Measurements from ENCODE around the gene WWP2.
"Not testable (repeated sequence)": the region's sequence is repeated elsewhere in the genome, so short reads cannot be mapped to it uniquely, and the experiment has no call there.

WWP2 gene

DNA sequence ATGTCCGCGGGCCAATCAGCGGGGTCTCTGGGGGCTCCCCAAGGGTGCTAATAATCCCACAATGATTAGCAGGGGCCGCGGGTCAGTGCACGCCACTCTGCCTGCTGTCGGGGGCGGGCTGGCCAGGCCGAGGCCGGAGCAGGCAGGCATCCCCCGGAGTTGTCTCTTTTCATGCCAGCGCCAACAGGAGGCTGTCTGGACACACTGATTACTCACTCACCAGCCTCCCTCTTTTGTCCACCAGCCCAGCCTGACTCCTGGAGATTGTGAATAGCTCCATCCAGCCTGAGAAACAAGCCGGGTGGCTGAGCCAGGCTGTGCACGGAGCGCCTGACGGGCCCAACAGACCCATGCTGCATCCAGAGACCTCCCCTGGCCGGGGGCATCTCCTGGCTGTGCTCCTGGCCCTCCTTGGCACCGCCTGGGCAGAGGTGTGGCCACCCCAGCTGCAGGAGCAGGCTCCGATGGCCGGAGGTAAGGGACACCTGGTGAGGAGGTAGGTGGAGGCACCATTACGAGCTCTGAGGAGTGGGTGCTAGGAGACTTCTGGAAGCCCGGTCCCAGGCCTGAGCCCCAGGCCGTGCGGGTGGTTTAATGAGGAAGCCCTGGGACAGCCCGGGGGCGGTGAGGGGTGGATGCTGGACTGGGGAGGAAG is 189.0 kb downstream of the WWP2 start, which contains the start of gene CLEC18A:
Gene CLEC18A (plus strand): TSS at position 318 of the 655 bp plus-strand sequence. CDS start 33 bp downstream, at position 351.
- not testable (repeated sequence) for DNase-seq

- DNase-seq: not testable (repeated sequence)
Measured at GRCh38 chr16:69951672-69952031, 189.5 kb downstream of the WWP2 start.

GRCh38 chr16:69952116-69952515 is 190.0 kb downstream of the WWP2 start:
- not testable (repeated sequence) for DNase-seq

DNA sequence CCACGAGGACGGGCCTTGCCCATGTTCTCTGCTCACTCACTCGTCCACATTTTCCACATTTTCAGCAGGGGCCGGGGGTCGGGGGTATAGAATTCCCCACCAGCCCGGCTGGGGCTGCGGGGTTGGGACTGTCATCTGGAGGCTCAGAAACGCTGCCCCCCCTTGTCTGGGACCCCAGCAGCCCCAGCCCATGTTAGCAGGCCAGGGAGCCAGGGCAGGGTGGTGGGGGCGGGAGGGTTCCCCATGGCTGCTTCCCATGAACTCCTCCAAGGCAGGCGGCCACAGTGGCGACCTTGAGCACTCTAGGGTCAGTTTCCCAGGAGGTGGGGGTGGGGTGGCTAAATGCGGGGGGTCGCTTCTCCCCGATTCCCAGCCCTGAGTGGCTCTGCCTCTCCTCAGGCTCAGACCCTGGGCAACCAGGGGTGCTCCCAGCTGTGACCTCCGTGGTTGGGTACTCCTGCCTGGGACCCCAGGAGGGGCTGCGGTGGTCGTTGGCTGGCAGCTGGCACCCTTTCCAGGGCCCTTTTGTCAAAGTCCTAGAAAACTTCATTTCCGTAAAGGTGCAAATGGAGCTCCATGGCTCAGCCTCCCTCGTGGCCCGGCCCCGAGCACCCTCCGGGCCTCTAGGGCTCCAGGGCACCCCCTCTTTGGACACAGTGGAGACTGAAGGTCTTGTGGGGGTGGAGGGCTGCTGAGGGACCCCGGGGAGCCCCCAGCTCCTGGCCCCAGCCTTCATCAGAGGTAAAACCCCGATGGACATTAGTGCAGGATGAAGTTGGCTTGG is 190.6 kb downstream of the WWP2 start:
- not testable (repeated sequence) for DNase-seq

DNA sequence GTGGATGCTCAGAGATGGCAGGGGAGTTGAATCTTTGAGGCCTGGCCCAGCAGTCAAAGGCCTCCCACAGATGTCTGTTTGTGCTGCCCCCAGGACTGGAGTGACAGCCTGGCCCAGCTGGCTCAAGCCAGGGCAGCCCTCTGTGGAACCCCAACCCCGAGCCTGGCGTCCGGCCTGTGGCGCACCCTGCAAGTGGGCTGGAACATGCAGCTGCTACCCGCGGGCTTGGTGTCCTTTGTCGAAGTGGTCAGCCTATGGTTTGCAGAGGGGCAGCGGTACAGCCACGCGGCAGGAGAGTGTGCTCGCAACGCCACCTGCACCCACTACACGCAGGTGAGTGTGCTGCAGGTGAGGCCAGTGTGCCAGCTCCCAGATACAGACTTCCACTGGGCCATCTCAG is 192.1 kb downstream of the WWP2 start:
- DNase-seq: not testable (repeated sequence)

- DNase-seq: not testable (repeated sequence)
Measured at GRCh38 chr16:69963312-69963711, 201.2 kb downstream of the WWP2 start.

- DNase-seq: not testable (repeated sequence)
Measured at GRCh38 chr16:69964960-69965660, 203.0 kb downstream of the WWP2 start.

GRCh38 chr16:69965661-69966054 is 203.5 kb downstream of the WWP2 start:
- DNase-seq: not testable (repeated sequence)

- DNase-seq: not testable (repeated sequence)
Measured at GRCh38 chr16:69967688-69968087, 205.6 kb downstream of the WWP2 start.

DNA sequence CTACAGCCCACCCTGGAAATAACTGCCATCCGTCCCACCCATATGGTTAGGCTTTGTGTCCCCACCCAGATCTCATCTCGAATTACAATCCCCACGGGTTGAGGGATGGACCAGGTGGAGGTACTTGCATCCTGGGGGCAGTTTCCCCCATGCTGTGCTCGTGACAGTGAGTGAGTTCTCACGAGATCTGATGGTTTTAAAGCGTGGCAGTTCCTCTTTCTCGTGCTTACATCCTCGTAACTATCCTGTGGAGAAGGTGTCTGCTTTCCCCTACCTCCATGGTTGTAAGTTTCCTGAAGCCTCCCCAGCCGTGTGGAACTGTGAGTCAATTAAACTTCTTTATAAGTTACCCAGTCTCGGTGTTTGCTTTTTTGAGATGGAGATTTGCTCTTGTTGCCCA is 206.0 kb downstream of the WWP2 start:
- DNase-seq: not testable (repeated sequence)

DNA sequence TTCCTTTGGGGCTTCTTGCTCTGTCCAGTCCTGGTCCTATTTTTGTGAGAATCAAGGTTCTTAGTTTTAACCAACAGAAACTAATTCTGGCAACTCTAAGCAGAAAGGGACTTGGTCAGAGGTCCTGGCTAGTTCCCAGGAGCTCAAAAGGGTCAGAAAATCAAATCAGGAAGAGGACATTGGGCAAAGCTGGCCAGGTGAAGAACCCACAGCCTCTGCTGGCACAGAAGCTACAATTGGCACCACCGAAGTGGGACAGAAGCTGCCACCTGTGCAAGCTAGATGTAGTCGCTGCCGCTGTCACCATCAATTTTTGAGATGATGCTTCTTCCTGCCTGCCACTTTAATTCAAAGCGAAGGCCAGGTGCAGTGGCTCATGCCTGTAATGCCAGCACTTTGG is 207.5 kb downstream of the WWP2 start:
- not testable (repeated sequence) for DNase-seq

- DNase-seq: not testable (repeated sequence)
Measured at GRCh38 chr16:69972120-69972519, 210.0 kb downstream of the WWP2 start.

- DNase-seq: not testable (repeated sequence)
Measured at GRCh38 chr16:69972935-69973334, 210.8 kb downstream of the WWP2 start.

DNA sequence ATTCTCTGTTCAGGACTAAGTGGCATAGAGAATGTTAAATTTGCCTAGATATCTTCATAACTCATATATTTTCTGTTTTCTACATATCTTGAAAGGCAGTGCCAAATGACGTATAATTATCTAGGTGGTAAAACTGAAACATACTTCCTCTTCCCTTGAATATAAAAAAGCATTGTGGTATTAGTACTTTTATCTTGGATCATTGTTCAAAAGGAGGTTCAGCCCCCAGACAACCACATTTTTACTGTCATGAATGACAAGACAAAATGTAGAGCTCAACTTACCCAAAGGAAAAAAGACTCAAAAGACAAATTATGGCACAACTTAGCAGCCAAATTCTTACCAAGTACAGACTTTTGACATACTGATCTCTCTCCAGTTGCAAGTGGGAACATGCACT is 223.1 kb downstream of the WWP2 start:
- DNase-seq: not testable (repeated sequence)
